H9 (cell line): ENCODE measurements around the gene CACNB4. TPM values are rescaled to one million over a fixed set of nuclear protein-coding genes. Genes with fewer than 3 reads are reported as not detected.

Experiments
- DNase-seq: peaks from one replicate; pipeline ENCODE4 v3.0.0-alpha.2; 2017
- H2AFZ ChIP-seq: one replicate; pipeline ENCODE4 v1.6.1; 2013; ENCODE audit warnings: mild to moderate bottlenecking, low read length, control low read depth, moderate library complexity
- H2AK5ac ChIP-seq: 2 replicates; pipeline ENCODE4 v1.6.1; 2013; ENCODE audit warnings: low read length, control low read depth, mixed read lengths; ENCODE audit not compliant: insufficient read length
- H2BK120ac ChIP-seq: one replicate; pipeline ENCODE4 v1.6.1; 2013; ENCODE audit warnings: low read depth, mild to moderate bottlenecking, low read length, control low read depth, inconsistent platforms; ENCODE audit not compliant: poor library complexity, severe bottlenecking
- H2BK12ac ChIP-seq: 2 replicates; pipeline ENCODE4 v1.6.1; 2013; ENCODE audit warnings: low read length, control low read depth, mixed read lengths, low read depth; ENCODE audit not compliant: insufficient read length
- H2BK15ac ChIP-seq: 2 replicates; pipeline ENCODE4 v1.6.1; 2013; ENCODE audit warnings: low read depth, low read length, control low read depth
- H2BK20ac ChIP-seq: one replicate; pipeline ENCODE4 v1.6.1; 2013; ENCODE audit warnings: low read depth, mild to moderate bottlenecking, low read length, control low read depth, inconsistent platforms; ENCODE audit not compliant: poor library complexity, severe bottlenecking
- H2BK5ac ChIP-seq: 2 replicates; pipeline ENCODE4 v1.6.1; 2013; ENCODE audit warnings: low read length, control low read depth, mixed read lengths; ENCODE audit not compliant: insufficient read length
- H3K14ac ChIP-seq: 2 replicates; pipeline ENCODE4 v1.6.1; 2013; ENCODE audit warnings: low read length, control low read depth; ENCODE audit not compliant: insufficient read depth
- H3K18ac ChIP-seq: 2 replicates; pipeline ENCODE4 v1.6.1; 2013; ENCODE audit warnings: low read depth, mild to moderate bottlenecking, mixed read lengths, low read length, control low read depth; ENCODE audit not compliant: insufficient read length
- H3K23ac ChIP-seq: 2 replicates; pipeline ENCODE4 v1.6.1; 2013; ENCODE audit warnings: low read length, control low read depth, mixed read lengths, low read depth; ENCODE audit not compliant: insufficient read length
- H3K23me2 ChIP-seq: 2 replicates; pipeline ENCODE4 v1.6.1; 2013; ENCODE audit warnings: low read depth, mild to moderate bottlenecking, mixed read lengths, low read length, control low read depth; ENCODE audit not compliant: insufficient read length, poor library complexity, severe bottlenecking
- H3K27ac ChIP-seq: 2 replicates; pipeline ENCODE4 v1.5.1; 2013; ENCODE audit warnings: low read length, control low read depth, mixed read lengths, low read depth; ENCODE audit not compliant: insufficient read length
- H3K27me3 ChIP-seq: 2 replicates; pipeline ENCODE4 v1.6.1; 2013; ENCODE audit warnings: low read length, control low read depth, inconsistent platforms; ENCODE audit not compliant: insufficient read depth
- H3K4ac ChIP-seq: 2 replicates; pipeline ENCODE4 v1.6.1; 2013; ENCODE audit warnings: low read depth, mild to moderate bottlenecking, control low read depth, inconsistent platforms, low read length, moderate library complexity
- H3K4me1 ChIP-seq: 2 replicates; pipeline ENCODE4 v1.6.1; 2013; ENCODE audit warnings: low read length, control low read depth, inconsistent platforms; ENCODE audit not compliant: insufficient read depth
- H3K4me2 ChIP-seq: 2 replicates; pipeline ENCODE4 v1.6.1; 2013; ENCODE audit warnings: low read length, control low read depth, mixed read lengths; ENCODE audit not compliant: insufficient read length, insufficient read depth
- H3K56ac ChIP-seq: 2 replicates; pipeline ENCODE4 v1.6.1; 2013; ENCODE audit warnings: low read depth, mild to moderate bottlenecking, mixed read lengths, low read length, control low read depth; ENCODE audit not compliant: insufficient read length
- H3K79me1 ChIP-seq: 2 replicates; pipeline ENCODE4 v1.6.1; 2013; ENCODE audit warnings: low read depth, mild to moderate bottlenecking, moderate library complexity, low read length, control low read depth, inconsistent platforms; ENCODE audit not compliant: insufficient read depth, poor library complexity, severe bottlenecking
- H3K79me2 ChIP-seq: 2 replicates; pipeline ENCODE4 v1.6.1; 2013; ENCODE audit warnings: low read length, control low read depth, inconsistent platforms; ENCODE audit not compliant: insufficient read depth
- H3K9ac ChIP-seq: 2 replicates; pipeline ENCODE4 v1.6.1; 2013; ENCODE audit warnings: low read length, control low read depth, mixed read lengths; ENCODE audit not compliant: insufficient read length; ENCODE audit errors: extremely low read depth
- H3K9me3 ChIP-seq: one replicate; pipeline ENCODE4 v1.6.1; 2013; ENCODE audit warnings: low read depth, low read length, inconsistent platforms; ENCODE audit not compliant: control insufficient read depth
- H3T11ph ChIP-seq: one replicate; pipeline ENCODE4 v1.6.1; 2013; ENCODE audit warnings: mild to moderate bottlenecking, low read length, control low read depth, inconsistent platforms
- H4K20me1 ChIP-seq: one replicate; pipeline ENCODE4 v1.6.1; 2013; ENCODE audit not compliant: control insufficient read depth, insufficient read length, insufficient read depth
- H4K5ac ChIP-seq: 2 replicates; pipeline ENCODE4 v1.6.1; 2013; ENCODE audit warnings: low read depth, mild to moderate bottlenecking, mixed read lengths, low read length, control low read depth; ENCODE audit not compliant: insufficient read length
- H4K8ac ChIP-seq: replicated peaks from 2 replicates; pipeline ENCODE4 v1.6.1; 2013; ENCODE audit warnings: low read length, control low read depth, mixed read lengths, low read depth; ENCODE audit not compliant: insufficient read length
- H4K91ac ChIP-seq: 2 replicates; pipeline ENCODE4 v1.6.1; 2013; ENCODE audit warnings: low read depth, mild to moderate bottlenecking, moderate library complexity, mixed read lengths, low read length, control low read depth; ENCODE audit not compliant: insufficient read length
- H3K27ac Mint-ChIP-seq, 3 experiments: 2 replicates in 2 of 3; 3 replicates in 1 of 3; pipeline ENCODE4 v1.8.0; 2020 to 2021; ENCODE audit warnings: mixed read lengths in 3 of 3, mild to moderate bottlenecking in 1 of 3, moderate library complexity in 1 of 3
- H3K27me3 Mint-ChIP-seq: 2 replicates; pipeline ENCODE4 v1.8.0; 2021; ENCODE audit warnings: low read depth, mild to moderate bottlenecking, moderate library complexity, mixed read lengths
- H3K36me3 Mint-ChIP-seq, 3 experiments: 2 replicates in 2 of 3; 3 replicates in 1 of 3; pipeline ENCODE4 v1.8.0; 2020 to 2021; ENCODE audit warnings: low read depth in 3 of 3, mixed read lengths in 3 of 3; ENCODE audit not compliant: insufficient read depth in 1 of 3
- H3K4me1 Mint-ChIP-seq, 2 experiments: 2 replicates each; pipeline ENCODE4 v1.8.0; 2020; ENCODE audit warnings: mixed read lengths in 2 of 2
- H3K4me3 Mint-ChIP-seq, 2 experiments: 2 replicates in 1 of 2; 3 replicates in 1 of 2; pipeline ENCODE4 v1.8.0; 2020 to 2021; ENCODE audit warnings: mild to moderate bottlenecking in 2 of 2, mixed read lengths in 2 of 2, moderate library complexity in 1 of 2
- H3K9me3 Mint-ChIP-seq, 2 experiments: 2 replicates in 1 of 2; 3 replicates in 1 of 2; pipeline ENCODE4 v1.8.0; 2020; ENCODE audit warnings: mild to moderate bottlenecking in 2 of 2, mixed read lengths in 2 of 2, moderate library complexity in 1 of 2
- WGBS: extraction: QIAGEN DNeasy Blood & Tissue Kit; methylation state at CpG from one replicate; pipeline ENCODE4 v1.1.7; 2013; ENCODE audit warnings: missing lambda C conversion rate, low lambda C conversion rate, mixed read lengths; ENCODE audit not compliant: insufficient read length; ENCODE audit errors: extremely low coverage; 5-methylcytosine and 5-hydroxymethylcytosine counted together
- total RNA-seq: library from RNA; stranded (reverse); gene quantifications from 2 replicates; pipeline ENCODE4 v1.2.1, GENCODE V29; 2021
- TF ChIP-seq, protein P1 (sequence below): fragments of 200-600 bp; sonication (generic); conservative IDR thresholded peaks from 3 replicates; pipeline ENCODE4 v1.8.0; 2021; ENCODE audit warnings: antibody characterized with exemption, mild to moderate bottlenecking

Gene CACNB4
- total RNA-seq, 1 experiment from 2014 or later: 1.4 TPM

DNA sequence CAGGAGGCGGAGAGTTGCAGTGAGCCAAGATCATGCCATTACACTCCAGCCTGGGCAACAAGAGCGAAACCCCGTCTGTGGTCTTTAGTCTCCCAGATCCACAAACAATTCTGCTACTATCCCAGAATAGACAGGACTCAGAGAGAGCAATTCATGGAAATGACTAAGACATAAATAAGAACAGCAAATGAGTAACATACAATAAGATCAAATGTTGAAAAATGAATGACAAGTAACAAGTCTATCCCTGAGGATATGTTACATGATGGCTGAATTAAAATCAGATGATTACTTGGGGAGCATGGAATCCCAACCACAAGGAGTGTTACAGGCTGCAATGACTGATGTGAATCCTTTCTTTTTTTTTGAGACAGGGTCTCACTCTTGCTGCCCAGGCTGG, 280.9 kb downstream of the CACNB4 start:
- H4K5ac ChIP-seq: no peak overlapping the region
- H3K56ac ChIP-seq: no peak overlapping the region
- no peak overlapping the region for H4K91ac ChIP-seq
- no peak overlapping the region for H3K14ac ChIP-seq
- no peaks in the 10 kb centered on the region for H3K23me2 ChIP-seq
- H3K23ac ChIP-seq: no peak overlapping the region
- H3K27ac ChIP-seq: no peak overlapping the region
- H2BK12ac ChIP-seq: no peak overlapping the region
- H3K27me3 ChIP-seq: no peaks in the 10 kb centered on the region
- no peak overlapping the region for H2BK15ac ChIP-seq
- no peaks in the 10 kb centered on the region for H3K9me3 ChIP-seq
- no peak overlapping the region for H2AFZ ChIP-seq
- no peak overlapping the region for H3K9ac ChIP-seq
- no peak overlapping the region for H3K18ac ChIP-seq
- no peak overlapping the region for H2BK5ac ChIP-seq
- DNase-seq: no peak
- Mint-ChIP-seq H3K4me3 (no peak overlapping the region), H3K27ac (no peak overlapping the region), H3K9me3 (no peaks in the 10 kb centered on the region), H3K27me3 (no peaks in the 10 kb centered on the region), H3K4me1 (peaks cover 6 to 7% of the 10 kb centered on the region in 2 experiments), H3K36me3 (peaks cover 16 to 19% (median 16%) of the 10 kb centered on the region in 3 experiments)
- WGBS: no CpG with 5 or more reads among the region's 3 CpGs
- H2BK20ac ChIP-seq: no peak overlapping the region
- no peak overlapping the region for H3K4ac ChIP-seq
- peaks cover 24% of the 10 kb centered on the region; the same call in 1 of the 2 replicates for H3K79me2 ChIP-seq
- H4K20me1 ChIP-seq: no peaks in the 10 kb centered on the region
- no peaks in the 10 kb centered on the region for H3K4me1 ChIP-seq
- no peak overlapping the region for H3K4me2 ChIP-seq
- no peak overlapping the region for H4K8ac ChIP-seq
- no peak overlapping the region for H2BK120ac ChIP-seq
- H2AK5ac ChIP-seq: no peak overlapping the region
- H3T11ph ChIP-seq: no peak overlapping the region
- peaks cover 3% of the 10 kb centered on the region for H3K79me1 ChIP-seq
- TF ChIP-seq, protein P1, sequence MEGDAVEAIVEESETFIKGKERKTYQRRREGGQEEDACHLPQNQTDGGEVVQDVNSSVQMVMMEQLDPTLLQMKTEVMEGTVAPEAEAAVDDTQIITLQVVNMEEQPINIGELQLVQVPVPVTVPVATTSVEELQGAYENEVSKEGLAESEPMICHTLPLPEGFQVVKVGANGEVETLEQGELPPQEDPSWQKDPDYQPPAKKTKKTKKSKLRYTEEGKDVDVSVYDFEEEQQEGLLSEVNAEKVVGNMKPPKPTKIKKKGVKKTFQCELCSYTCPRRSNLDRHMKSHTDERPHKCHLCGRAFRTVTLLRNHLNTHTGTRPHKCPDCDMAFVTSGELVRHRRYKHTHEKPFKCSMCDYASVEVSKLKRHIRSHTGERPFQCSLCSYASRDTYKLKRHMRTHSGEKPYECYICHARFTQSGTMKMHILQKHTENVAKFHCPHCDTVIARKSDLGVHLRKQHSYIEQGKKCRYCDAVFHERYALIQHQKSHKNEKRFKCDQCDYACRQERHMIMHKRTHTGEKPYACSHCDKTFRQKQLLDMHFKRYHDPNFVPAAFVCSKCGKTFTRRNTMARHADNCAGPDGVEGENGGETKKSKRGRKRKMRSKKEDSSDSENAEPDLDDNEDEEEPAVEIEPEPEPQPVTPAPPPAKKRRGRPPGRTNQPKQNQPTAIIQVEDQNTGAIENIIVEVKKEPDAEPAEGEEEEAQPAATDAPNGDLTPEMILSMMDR: no peak
